Fibroblast of peridontal ligament (primary cell): Measurements from ENCODE around the gene L3MBTL4.

Experiments used
- DNase-seq: peaks from one replicate; pipeline ENCODE4 v3.0.0-alpha.2; 2010; ENCODE audit errors: extremely low read depth

Gene L3MBTL4

GRCh38 chr18:6255116-6255705 lies 159.5 kb downstream of the L3MBTL4 start:
- DNase-seq: no peak

GRCh38 chr18:6254456-6254855 lies 160.3 kb downstream of the L3MBTL4 start:
- no peak for DNase-seq

- DNase-seq: no peak
Observed at GRCh38 chr18:6251084-6251483, 163.6 kb downstream of the L3MBTL4 start.

GRCh38 chr18:6249788-6250187 lies 164.9 kb downstream of the L3MBTL4 start:
- DNase-seq: no peak

GRCh38 chr18:6249170-6249569 lies 165.5 kb downstream of the L3MBTL4 start:
- no peak for DNase-seq

GRCh38 chr18:6248017-6248416 lies 166.7 kb downstream of the L3MBTL4 start:
- DNase-seq: no peak

GRCh38 chr18:6242004-6242403 lies 172.7 kb downstream of the L3MBTL4 start:
- no peak for DNase-seq

GRCh38 chr18:6239716-6240115 lies 175.0 kb downstream of the L3MBTL4 start:
- no peak for DNase-seq

GRCh38 chr18:6236258-6236657 lies 178.5 kb downstream of the L3MBTL4 start:
- DNase-seq: no peak

GRCh38 chr18:6222271-6222670 lies 192.4 kb downstream of the L3MBTL4 start:
- no peak for DNase-seq

- DNase-seq: no peak
Observed at GRCh38 chr18:6221602-6222014, 193.1 kb downstream of the L3MBTL4 start.

GRCh38 chr18:6220129-6220528 lies 194.6 kb downstream of the L3MBTL4 start:
- DNase-seq: no peak

GRCh38 chr18:6219116-6219717 lies 195.5 kb downstream of the L3MBTL4 start:
- DNase-seq: peak; percentile 57

GRCh38 chr18:6215888-6216287 lies 198.8 kb downstream of the L3MBTL4 start:
- no peak for DNase-seq

- no peak for DNase-seq
Observed at GRCh38 chr18:6211174-6211504, 203.6 kb downstream of the L3MBTL4 start.

GRCh38 chr18:6210349-6211173 lies 204.2 kb downstream of the L3MBTL4 start:
- no peak for DNase-seq

GRCh38 chr18:6207941-6208340 lies 206.8 kb downstream of the L3MBTL4 start:
- DNase-seq: no peak

- no peak for DNase-seq
Observed at GRCh38 chr18:6207116-6207515, 207.6 kb downstream of the L3MBTL4 start.

- DNase-seq: peak; percentile 23
Observed at GRCh38 chr18:6205706-6206105, 209.0 kb downstream of the L3MBTL4 start.

GRCh38 chr18:6204476-6204875 lies 210.2 kb downstream of the L3MBTL4 start:
- no peak for DNase-seq

GRCh38 chr18:6203791-6204190 lies 210.9 kb downstream of the L3MBTL4 start:
- DNase-seq: no peak

- DNase-seq: no peak
Observed at GRCh38 chr18:6202861-6203260, 211.8 kb downstream of the L3MBTL4 start.

- no peak for DNase-seq
Observed at GRCh38 chr18:6200204-6200774, 214.4 kb downstream of the L3MBTL4 start.
